Sigmoid colon (tissue), 7 donors: ENCODE results near the gene WSB1. TPM values are rescaled to one million over a fixed set of nuclear protein-coding genes. Genes with fewer than 3 reads are reported as not detected.

Experiments used
- DNase-seq: peaks from one replicate; pipeline ENCODE4 v3.0.0-alpha.2; 2019
- H3K27ac ChIP-seq, 4 donors: fragments of 200-600 bp; sonication (generic); one replicate each; pipeline ENCODE4 v1.5.1; 2016 to 2019; ENCODE audit warnings: mild to moderate bottlenecking in 1 of 4
- H3K27me3 ChIP-seq, 3 donors: fragments of 200-600 bp; sonication (generic); one replicate each; pipeline ENCODE4 v1.5.1; 2019; ENCODE audit warnings: mild to moderate bottlenecking in 1 of 3
- H3K36me3 ChIP-seq, 4 donors: fragments of 200-600 bp; sonication (generic); one replicate each; pipeline ENCODE4 v1.5.1; 2016 to 2019
- H3K4me1 ChIP-seq, 4 donors: fragments of 200-600 bp; sonication (generic); one replicate each; pipeline ENCODE4 v1.5.1; 2017 to 2019
- H3K4me3 ChIP-seq, 4 donors: fragments of 200-600 bp; sonication (generic); one replicate each; pipeline ENCODE4 v1.5.1; 2017 to 2019; ENCODE audit warnings: mild to moderate bottlenecking in 2 of 4, moderate library complexity in 1 of 4
- H3K9me3 ChIP-seq, 4 donors: fragments of 200-600 bp in 3 of 4; sonication (generic) in 3 of 4; one replicate each; pipeline versions ENCODE4 v1.5.1 to v1.6.1; 2013 to 2019
- EP300 ChIP-seq, 4 donors: sonication (generic); formaldehyde crosslinking; IDR thresholded peaks; one replicate each; pipeline ENCODE4 v1.6.1; 2017; ENCODE audit warnings: antibody characterized with exemption in 4 of 4
- POLR2A ChIP-seq, 2 donors: fragments of 450-650 bp; IDR thresholded peaks; one replicate each; pipeline ENCODE4 v1.6.1; 2016; ENCODE audit warnings: antibody characterized with exemption in 2 of 2, mild to moderate bottlenecking in 2 of 2, moderate library complexity in 2 of 2
- POLR2AphosphoS5 ChIP-seq, 4 donors: sonication (generic); formaldehyde crosslinking; IDR thresholded peaks; one replicate each; pipeline ENCODE4 v1.6.1; 2017; ENCODE audit warnings: antibody characterized with exemption in 4 of 4
- WGBS, 2 donors: extraction: QIAGEN DNeasy Blood & Tissue Kit; methylation state at CpG; one replicate each; pipeline ENCODE4 v1.1.7; 2013; 5-methylcytosine and 5-hydroxymethylcytosine counted together
- intact Hi-C: fragments of 100-400 bp; cut with DNase I; formaldehyde crosslinking; loops from one replicate; pipeline ENCODE4 v1.15.1; 2023
- polyA plus RNA-seq, 3 donors: library from polyadenylated mRNA; stranded (reverse); fragments of 200-250 nt; gene quantifications; one replicate each; pipeline ENCODE4 v1.2.3, GENCODE V29; 2013
- total RNA-seq, 4 donors: library from RNA; depleted of rRNA; stranded (reverse); fragments of >200 nt; gene quantifications; one replicate each; pipeline ENCODE4 v1.1.0, GENCODE V29; 2016
- TF ChIP-seq, protein P1 (sequence below), 4 experiments: fragments of 450-650 bp in 3 of 4; fragments of 200-600 bp in 1 of 4; IDR thresholded peaks; one replicate each; pipeline ENCODE4 v1.5.1; 2016 to 2019; ENCODE audit warnings: antibody characterized with exemption in 4 of 4, mild to moderate bottlenecking in 3 of 4, moderate library complexity in 2 of 4
- donor health status: healthy with polysubstance abuse.
- donor health status: Bipolar disorder and iron deficiency.
- donor health status: healthy.

Gene WSB1
- total and polyA plus RNA-seq, 7 donors, result 23.4 to 240 (median 111) TPM

GRCh38 chr17:27357236-27357635 lies 63.3 kb downstream of the WSB1 start:
- intact Hi-C loops, result no loop called here
- no peak overlapping the region for H3K27ac ChIP-seq
- no peak for DNase-seq
- no peak overlapping the region for H3K4me3 ChIP-seq
- WGBS, 2 donors, result 68 to 85% methylated on average over 5 of the region's 5 CpGs
- H3K36me3 ChIP-seq, result no peaks in the 10 kb centered on the region
- no peaks in the 10 kb centered on the region for H3K27me3 ChIP-seq
- TF ChIP-seq, protein P1, sequence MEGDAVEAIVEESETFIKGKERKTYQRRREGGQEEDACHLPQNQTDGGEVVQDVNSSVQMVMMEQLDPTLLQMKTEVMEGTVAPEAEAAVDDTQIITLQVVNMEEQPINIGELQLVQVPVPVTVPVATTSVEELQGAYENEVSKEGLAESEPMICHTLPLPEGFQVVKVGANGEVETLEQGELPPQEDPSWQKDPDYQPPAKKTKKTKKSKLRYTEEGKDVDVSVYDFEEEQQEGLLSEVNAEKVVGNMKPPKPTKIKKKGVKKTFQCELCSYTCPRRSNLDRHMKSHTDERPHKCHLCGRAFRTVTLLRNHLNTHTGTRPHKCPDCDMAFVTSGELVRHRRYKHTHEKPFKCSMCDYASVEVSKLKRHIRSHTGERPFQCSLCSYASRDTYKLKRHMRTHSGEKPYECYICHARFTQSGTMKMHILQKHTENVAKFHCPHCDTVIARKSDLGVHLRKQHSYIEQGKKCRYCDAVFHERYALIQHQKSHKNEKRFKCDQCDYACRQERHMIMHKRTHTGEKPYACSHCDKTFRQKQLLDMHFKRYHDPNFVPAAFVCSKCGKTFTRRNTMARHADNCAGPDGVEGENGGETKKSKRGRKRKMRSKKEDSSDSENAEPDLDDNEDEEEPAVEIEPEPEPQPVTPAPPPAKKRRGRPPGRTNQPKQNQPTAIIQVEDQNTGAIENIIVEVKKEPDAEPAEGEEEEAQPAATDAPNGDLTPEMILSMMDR (IDR thresholded peaks at IDR 0.05), result no peak
- TF ChIP-seq EP300 (IDR thresholded peaks at IDR 0.05) (no peak), POLR2AphosphoS5 (IDR thresholded peaks at IDR 0.05) (no peak), POLR2A (IDR thresholded peaks at IDR 0.05) (no peak)
- H3K9me3 ChIP-seq, result no peaks in the 10 kb centered on the region
- H3K4me1 ChIP-seq, result peaks cover 0 to 18% (median 14%) of the 10 kb centered on the region in 4 donors

- DNase-seq, result peak; percentile 19
- TF ChIP-seq, protein P1 (IDR thresholded peaks at IDR 0.05), result no peak
- no peak for TF ChIP-seq POLR2A (IDR thresholded peaks at IDR 0.05)
- TF ChIP-seq POLR2AphosphoS5 (IDR thresholded peaks at IDR 0.05), result no peak
- TF ChIP-seq EP300 (IDR thresholded peaks at IDR 0.05), result no peak
- Histone ChIP-seq H3K27me3 (no peaks in the 10 kb centered on the region), H3K9me3 (no peaks in the 10 kb centered on the region), H3K4me1 (peaks cover 0 to 15% (median 13%) of the 10 kb centered on the region in 4 donors), H3K36me3 (no peaks in the 10 kb centered on the region), H3K27ac (no peak overlapping the region), H3K4me3 (no peak overlapping the region)
- intact Hi-C loops, result no loop called here
- 71% methylated on average over 8 of the region's 8 CpGs for WGBS, 2 donors
These were observed 66.6 kb downstream of the WSB1 start for GRCh38 chr17:27360507-27360906.

DNA sequence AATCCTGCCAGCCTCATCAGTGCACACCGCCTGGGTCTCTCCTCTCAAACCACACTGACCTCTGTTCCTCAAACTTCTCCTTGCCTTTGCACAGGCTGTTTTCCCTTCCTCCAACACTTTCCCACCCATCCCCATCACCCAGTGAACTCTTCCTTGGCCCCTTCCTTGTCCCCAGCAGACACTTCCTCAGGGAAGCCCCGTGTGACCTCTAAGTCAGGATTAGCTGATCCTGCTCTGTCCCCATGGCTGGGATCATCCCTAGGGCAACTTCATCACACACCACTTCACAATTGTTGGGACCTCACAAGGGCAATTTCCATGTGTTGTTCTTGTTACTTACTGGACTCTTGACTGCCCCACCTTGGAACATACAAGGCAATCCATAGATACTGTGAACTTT lies 67.8 kb downstream of the WSB1 start:
- intact Hi-C loops, result no loop called here

DNA sequence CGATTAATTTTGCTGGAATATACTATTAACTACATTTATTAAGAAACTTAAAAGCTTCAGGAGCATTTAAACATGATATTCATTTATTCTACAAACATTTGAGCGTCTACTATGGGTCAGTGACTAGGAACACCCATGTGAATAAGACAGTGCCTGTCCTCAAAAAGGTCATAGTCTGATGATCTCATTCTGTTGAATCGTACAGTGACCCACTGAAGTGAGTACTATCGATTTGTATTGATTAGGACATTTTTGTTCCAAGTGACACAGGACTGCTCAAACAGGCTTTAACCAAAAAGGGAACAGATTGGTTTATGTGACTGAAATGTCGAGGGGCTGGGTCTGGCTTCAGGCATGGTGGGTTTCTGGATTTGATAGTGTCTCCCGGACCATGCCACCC lies 68.6 kb downstream of the WSB1 start:
- Histone ChIP-seq H3K27ac (no peak overlapping the region), H3K4me3 (no peak overlapping the region), H3K4me1 (peaks cover 0 to 24% (median 21%) of the 10 kb centered on the region in 4 donors), H3K9me3 (no peaks in the 10 kb centered on the region), H3K36me3 (no peaks in the 10 kb centered on the region), H3K27me3 (no peaks in the 10 kb centered on the region)
- 76 to 77% methylated on average over 6 of the region's 6 CpGs for WGBS, 2 donors
- DNase-seq, result no peak
- TF ChIP-seq POLR2A (IDR thresholded peaks at IDR 0.05) (no peak), POLR2AphosphoS5 (IDR thresholded peaks at IDR 0.05) (no peak)
- TF ChIP-seq, protein P1 (IDR thresholded peaks at IDR 0.05), result no peak
- intact Hi-C loops, result no loop called here

More for the DNA sequence above, 67.8 kb downstream of the WSB1 start:
- WGBS, 2 donors, result 70 to 80% methylated on average over 2 of the region's 2 CpGs
- H3K27ac ChIP-seq, result no peak overlapping the region
- no peaks in the 10 kb centered on the region for H3K36me3 ChIP-seq
- no peak overlapping the region for H3K4me3 ChIP-seq
- peaks cover 0 to 15% (median 13%) of the 10 kb centered on the region in 4 donors for H3K4me1 ChIP-seq
- peak; percentile 7 for DNase-seq
- TF ChIP-seq, protein P1 (IDR thresholded peaks at IDR 0.05), result no peak
- TF ChIP-seq EP300 (IDR thresholded peaks at IDR 0.05) (no peak), POLR2AphosphoS5 (IDR thresholded peaks at IDR 0.05) (no peak), POLR2A (IDR thresholded peaks at IDR 0.05) (no peak)
- no peaks in the 10 kb centered on the region for H3K9me3 ChIP-seq
- no peaks in the 10 kb centered on the region for H3K27me3 ChIP-seq

GRCh38 chr17:27362909-27363308 lies 69.0 kb downstream of the WSB1 start:
- H3K27ac ChIP-seq, result peak overlapping the region in 1 of 4 donors; percentile 81
- H3K4me3 ChIP-seq, result no peak overlapping the region
- DNase-seq, result peak; percentile 27
- H3K4me1 ChIP-seq, result peaks cover 0 to 28% (median 25%) of the 10 kb centered on the region in 4 donors
- no peaks in the 10 kb centered on the region for H3K36me3 ChIP-seq
- intact Hi-C loops, result no loop called here
- no peaks in the 10 kb centered on the region for H3K27me3 ChIP-seq
- no peak for TF ChIP-seq POLR2AphosphoS5 (IDR thresholded peaks at IDR 0.05)
- TF ChIP-seq, protein P1 (IDR thresholded peaks at IDR 0.05), result no peak
- no peak for TF ChIP-seq EP300 (IDR thresholded peaks at IDR 0.05)
- no peak for TF ChIP-seq POLR2A (IDR thresholded peaks at IDR 0.05)
- WGBS, 2 donors, result 63 to 77% methylated on average over 7 of the region's 7 CpGs
- H3K9me3 ChIP-seq, result no peaks in the 10 kb centered on the region
